HL-60 (cell line): ENCODE measurements around the gene EPYC.

Source experiments
- CTCF ChIP-seq: IDR thresholded peaks from one replicate; pipeline ENCODE4 v1.5.1; 2011; ENCODE audit warnings: low read length, control low read depth, inconsistent platforms; ENCODE audit not compliant: insufficient read depth
- POLR2AphosphoS5 ChIP-seq: IDR thresholded peaks from 2 replicates; pipeline ENCODE4 v1.6.1; 2012; ENCODE audit warnings: low read depth
- SPI1 ChIP-seq: IDR thresholded peaks from 2 replicates; pipeline ENCODE4 v1.6.1; 2012; ENCODE audit warnings: low read depth, mild to moderate bottlenecking, borderline replicate concordance

DNA sequence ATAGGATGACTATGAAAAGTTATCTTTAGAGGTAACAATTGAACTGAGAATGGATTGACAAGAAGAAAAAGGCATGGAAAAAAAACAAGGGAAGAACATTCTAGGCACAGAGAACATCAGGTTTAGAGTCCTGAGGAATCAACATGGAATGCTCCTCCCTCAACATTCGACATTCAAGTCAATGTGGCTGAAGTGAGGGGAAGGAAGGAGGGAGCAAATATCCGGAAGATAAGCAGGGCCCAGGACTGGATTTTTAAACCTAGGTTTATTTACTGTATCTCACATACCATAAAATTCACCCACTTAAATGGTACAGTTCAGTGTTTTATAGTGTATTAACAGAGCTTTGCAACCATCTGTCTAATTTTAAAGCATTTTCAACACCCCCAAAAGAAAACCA is 40.2 kb downstream of the EPYC start:
- TF ChIP-seq CTCF (no peak), SPI1 (no peak), POLR2AphosphoS5 (no peak)
